Measurements from ENCODE around the gene ZMYND11.
A peak's percentile ranks its signal among the peaks of the same experiment; 100 is the strongest.

ZMYND11 gene

GRCh38 chr10:191703-192518 lies 56.7 kb downstream of the ZMYND11 start:
- no peak for TF ChIP-seq ZNF639 (tag by site-specific recombination; IDR thresholded peaks at IDR 0.05)
- TF ChIP-seq ZNF394 (tag by site-specific recombination; IDR thresholded peaks at IDR 0.05; ENCODE audit: borderline replicate concordance): no peak
- TF ChIP-seq ZNF26 (tag by site-specific recombination; IDR thresholded peaks at IDR 0.05): no peak
- TF ChIP-seq TRIM28 (IDR thresholded peaks at IDR 0.05; ENCODE audit: borderline replicate concordance, low read length): 0 out of 2 replicates have a peak, but pooled peaks have one; percentile 42
- TF ChIP-seq ZNF211 (tag by site-specific recombination; IDR thresholded peaks at IDR 0.05; ENCODE audit: low read depth): no peak
- TF ChIP-seq ZEB2 (tag by site-specific recombination; IDR thresholded peaks at IDR 0.05): peak; percentile 39; the same call in 1 of the 2 replicates
- TF ChIP-seq ZNF629 (tag by site-specific recombination; IDR thresholded peaks at IDR 0.05): 0 out of 2 replicates have a peak, but pooled peaks have one; percentile 22
- TF ChIP-seq ZIC2 (tag by site-specific recombination; IDR thresholded peaks at IDR 0.05): no peak
- TF ChIP-seq ZNF530 (tag by site-specific recombination; IDR thresholded peaks at IDR 0.05; ENCODE audit: low read depth): no peak
- no peak for TF ChIP-seq GFI1B (tag by site-specific recombination; IDR thresholded peaks at IDR 0.05)
- TF ChIP-seq ZNF747 (tag by site-specific recombination; IDR thresholded peaks at IDR 0.05): no peak
- TF ChIP-seq PRDM1 (tag by site-specific recombination; IDR thresholded peaks at IDR 0.05): 0 out of 2 replicates have a peak, but pooled peaks have one; percentile 20
- TF ChIP-seq ZNF274 (IDR thresholded peaks at IDR 0.05; ENCODE audit: low read length): no peak
- no peak for TF ChIP-seq ZNF274 (tag by site-specific recombination; IDR thresholded peaks at IDR 0.05; ENCODE audit: borderline replicate concordance)
- peak; percentile 43 for TF ChIP-seq PRDM6 (tag by site-specific recombination; IDR thresholded peaks at IDR 0.05)
- TF ChIP-seq ZNF549 (tag by site-specific recombination; IDR thresholded peaks at IDR 0.05): no peak
- no peak for TF ChIP-seq ZSCAN5A (tag by site-specific recombination; IDR thresholded peaks at IDR 0.05)
- no peak for TF ChIP-seq IKZF3 (tag by site-specific recombination; IDR thresholded peaks at IDR 0.05)
- TF ChIP-seq ZNF488 (tag by site-specific recombination; IDR thresholded peaks at IDR 0.05): no peak
- no peak for TF ChIP-seq ZNF404 (tag by site-specific recombination; IDR thresholded peaks at IDR 0.05)
- peak; percentile 62 for TF ChIP-seq ZNF600 (tag by site-specific recombination; IDR thresholded peaks at IDR 0.05)
- TF ChIP-seq TCF7L2 (IDR thresholded peaks at IDR 0.05; ENCODE audit: borderline replicate concordance, low read depth, low read length): peak; percentile 47; the same call in 1 of the 2 replicates
- peak; percentile 35; the same call in 1 of the 2 replicates for TF ChIP-seq ZBTB17 (tag by site-specific recombination; IDR thresholded peaks at IDR 0.05)
- Histone ChIP-seq H3K4me1 (ENCODE audit: control insufficient read depth, insufficient read depth, low read length) (peaks cover 12% of the 10 kb centered on the region; the same call in 1 of the 2 replicates), H3K4me3 (ENCODE audit: low read depth, low read length) (no peak overlapping the region), H3K9me3 (ENCODE audit: control insufficient read depth, insufficient read depth, low read depth, low read length) (no peaks in the 10 kb centered on the region), H3K36me3 (ENCODE audit: control insufficient read depth in 2 of 2, insufficient read depth in 1 of 2, low read length in 2 of 2) (no peaks in the 10 kb centered on the region; a peak in 1 of 3 replicates), H3K27ac (ENCODE audit: extremely low read depth, low read depth, low read length) (no peak overlapping the region)
- POLR2A ChIA-PET: interaction anchor here (0.5 kb wide), 1 partner anchor 9 kb away, joined by 4 read pairs; no protein-coding TSS in a partner anchor
- CTCF ChIA-PET: no interaction called here
